ENCODE data around the gene TBC1D9B. TPM values are rescaled to one million over a fixed set of nuclear protein-coding genes. Genes with fewer than 3 reads are reported as not detected.

TBC1D9B gene
- total and polyA plus RNA-seq, 2 of the 13 experiments (the other 11 are each of a cell fraction or from before 2014, with no cell fraction given) = 35.0 to 50.0 TPM

DNA sequence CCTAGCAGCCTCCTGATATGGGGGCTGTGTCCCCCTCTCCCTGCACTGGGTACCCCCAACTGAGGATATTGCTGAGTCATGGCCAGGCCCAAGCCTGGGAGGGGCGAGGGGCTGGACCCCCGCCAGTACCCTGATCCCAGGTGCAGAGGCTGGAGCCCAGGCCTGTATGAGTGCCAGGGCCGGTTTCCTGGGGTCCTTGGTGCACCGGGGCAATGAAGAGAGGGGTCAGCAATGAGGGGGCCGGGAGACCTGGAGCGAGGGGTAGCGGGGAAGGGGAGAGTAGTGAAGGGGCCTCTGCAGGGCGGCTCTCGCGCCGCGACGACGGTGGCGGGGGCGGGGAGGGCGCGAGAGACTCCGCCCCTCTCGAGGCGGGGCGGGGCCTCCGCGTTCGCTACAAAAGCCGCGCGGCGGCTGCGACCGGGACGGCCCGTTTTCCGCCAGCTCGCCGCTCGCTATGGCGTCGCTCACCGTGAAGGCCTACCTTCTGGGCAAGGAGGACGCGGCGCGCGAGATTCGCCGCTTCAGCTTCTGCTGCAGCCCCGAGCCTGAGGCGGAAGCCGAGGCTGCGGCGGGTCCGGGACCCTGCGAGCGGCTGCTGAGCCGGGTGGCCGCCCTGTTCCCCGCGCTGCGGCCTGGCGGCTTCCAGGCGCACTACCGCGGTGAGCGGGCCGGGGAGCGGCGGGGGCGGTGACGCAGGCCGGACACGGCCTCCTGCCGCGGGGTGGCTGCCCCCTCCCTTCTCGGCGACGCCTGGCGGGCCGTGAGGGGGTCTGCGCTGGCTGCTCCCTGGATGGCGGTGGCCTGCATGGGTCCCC is 87.0 kb downstream of the TBC1D9B start, which contains the start of gene SQSTM1 (continued):
- TF ChIP-seq, protein P1, sequence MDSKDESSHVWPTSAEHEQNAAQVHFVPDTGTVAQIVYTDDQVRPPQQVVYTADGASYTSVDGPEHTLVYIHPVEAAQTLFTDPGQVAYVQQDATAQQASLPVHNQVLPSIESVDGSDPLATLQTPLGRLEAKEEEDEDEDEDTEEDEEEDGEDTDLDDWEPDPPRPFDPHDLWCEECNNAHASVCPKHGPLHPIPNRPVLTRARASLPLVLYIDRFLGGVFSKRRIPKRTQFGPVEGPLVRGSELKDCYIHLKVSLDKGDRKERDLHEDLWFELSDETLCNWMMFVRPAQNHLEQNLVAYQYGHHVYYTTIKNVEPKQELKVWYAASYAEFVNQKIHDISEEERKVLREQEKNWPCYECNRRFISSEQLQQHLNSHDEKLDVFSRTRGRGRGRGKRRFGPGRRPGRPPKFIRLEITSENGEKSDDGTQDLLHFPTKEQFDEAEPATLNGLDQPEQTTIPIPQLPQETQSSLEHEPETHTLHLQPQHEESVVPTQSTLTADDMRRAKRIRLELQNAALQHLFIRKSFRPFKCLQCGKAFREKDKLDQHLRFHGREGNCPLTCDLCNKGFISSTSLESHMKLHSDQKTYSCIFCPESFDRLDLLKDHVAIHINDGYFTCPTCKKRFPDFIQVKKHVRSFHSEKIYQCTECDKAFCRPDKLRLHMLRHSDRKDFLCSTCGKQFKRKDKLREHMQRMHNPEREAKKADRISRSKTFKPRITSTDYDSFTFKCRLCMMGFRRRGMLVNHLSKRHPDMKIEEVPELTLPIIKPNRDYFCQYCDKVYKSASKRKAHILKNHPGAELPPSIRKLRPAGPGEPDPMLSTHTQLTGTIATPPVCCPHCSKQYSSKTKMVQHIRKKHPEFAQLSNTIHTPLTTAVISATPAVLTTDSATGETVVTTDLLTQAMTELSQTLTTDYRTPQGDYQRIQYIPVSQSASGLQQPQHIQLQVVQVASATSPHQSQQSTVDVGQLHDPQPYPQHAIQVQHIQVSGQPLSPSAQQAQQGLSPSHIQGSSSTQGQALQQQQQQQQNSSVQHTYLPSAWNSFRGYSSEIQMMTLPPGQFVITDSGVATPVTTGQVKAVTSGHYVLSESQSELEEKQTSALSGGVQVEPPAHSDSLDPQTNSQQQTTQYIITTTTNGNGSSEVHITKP (CRISPR knock-in tag; IDR thresholded peaks at IDR 0.05; ENCODE audit: low read depth) = no peak; the same call in 1 of the 2 replicates
- TF ChIP-seq TEAD3 (CRISPR knock-in tag; optimal IDR thresholded peaks at IDR 0.05; ENCODE audit: borderline replicate concordance) = peak; percentile 47
- peak; percentile 85; the same call in 1 of the 2 replicates for TF ChIP-seq ZNF891 (CRISPR knock-in tag; IDR thresholded peaks at IDR 0.05)
- TF ChIP-seq ZSCAN9 (CRISPR knock-in tag; IDR thresholded peaks at IDR 0.05; ENCODE audit: borderline replicate concordance) = peak; percentile 61; the same call in 1 of the 2 replicates
- TF ChIP-seq ZNF263 (CRISPR knock-in tag; IDR thresholded peaks at IDR 0.05) = 0 out of 2 replicates have a peak, but pooled peaks have one; percentile 36
- peak; percentile 92; the same call in 1 of the 2 replicates for TF ChIP-seq ZNF749 (CRISPR knock-in tag; IDR thresholded peaks at IDR 0.05; ENCODE audit: borderline replicate concordance)
- TF ChIP-seq KAT8 (CRISPR knock-in tag; IDR thresholded peaks at IDR 0.05) = no peak; the same call in 1 of the 2 replicates
- TF ChIP-seq HBP1 (CRISPR knock-in tag; IDR thresholded peaks at IDR 0.05; ENCODE audit: low read depth) = 0 out of 2 replicates have a peak, but pooled peaks have one; percentile 21
- peak; percentile 78 for TF ChIP-seq SALL1 (CRISPR knock-in tag; IDR thresholded peaks at IDR 0.05)
- TF ChIP-seq NFATC3 (CRISPR knock-in tag; IDR thresholded peaks at IDR 0.05) = no peak
- TF ChIP-seq TRIM22 (IDR thresholded peaks at IDR 0.05) = no peak
- TF ChIP-seq IKZF5 (CRISPR knock-in tag; IDR thresholded peaks at IDR 0.05) = peak; percentile 47; the same call in 1 of the 2 replicates
- no peak for TF ChIP-seq DMTF1 (CRISPR knock-in tag; IDR thresholded peaks at IDR 0.05)
- TF ChIP-seq, protein P2, sequence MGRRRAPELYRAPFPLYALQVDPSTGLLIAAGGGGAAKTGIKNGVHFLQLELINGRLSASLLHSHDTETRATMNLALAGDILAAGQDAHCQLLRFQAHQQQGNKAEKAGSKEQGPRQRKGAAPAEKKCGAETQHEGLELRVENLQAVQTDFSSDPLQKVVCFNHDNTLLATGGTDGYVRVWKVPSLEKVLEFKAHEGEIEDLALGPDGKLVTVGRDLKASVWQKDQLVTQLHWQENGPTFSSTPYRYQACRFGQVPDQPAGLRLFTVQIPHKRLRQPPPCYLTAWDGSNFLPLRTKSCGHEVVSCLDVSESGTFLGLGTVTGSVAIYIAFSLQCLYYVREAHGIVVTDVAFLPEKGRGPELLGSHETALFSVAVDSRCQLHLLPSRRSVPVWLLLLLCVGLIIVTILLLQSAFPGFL (CRISPR knock-in tag; IDR thresholded peaks at IDR 0.05) = no peak

All from HepG2 (cell line).